Brain microvascular endothelial cell (primary cell): ENCODE data around the gene ANKDD1B.
A peak's percentile ranks its signal among the peaks of the same experiment; 100 is the strongest.

Experiments
- DNase-seq: peaks from one replicate; pipeline ENCODE4 v3.0.0-alpha.2; 2020
- H3K27ac ChIP-seq: fragments of 250-450 bp; sonication (Bioruptor Pico); 2 replicates; pipeline ENCODE4 v1.5.1; 2020; ENCODE audit warnings: mild to moderate bottlenecking, moderate library complexity
- H3K27me3 ChIP-seq: fragments of 250-450 bp; sonication (Bioruptor Pico); replicated peaks from 2 replicates; pipeline ENCODE4 v1.5.1; 2020; ENCODE audit warnings: mild to moderate bottlenecking
- H3K36me3 ChIP-seq: fragments of 250-450 bp; sonication (Bioruptor Pico); replicated peaks from 2 replicates; pipeline ENCODE4 v1.5.1; 2020; ENCODE audit warnings: mild to moderate bottlenecking
- H3K4me3 ChIP-seq: 2 replicates; pipeline ENCODE4 v1.5.1; 2011; ENCODE audit warnings: low read depth, mild to moderate bottlenecking, control low read depth, low read length, moderate library complexity
- in situ Hi-C: cut with HindIII; loops from 2 replicates; pipeline ENCODE4 v1.10.0; 2017; ENCODE audit warnings: low sequenced_read_pairs, low pct_ligation_motif_present
- TF ChIP-seq, protein P1 (sequence below): IDR thresholded peaks from 2 replicates; pipeline ENCODE4 v1.5.1; 2011; ENCODE audit warnings: low read depth, mild to moderate bottlenecking, moderate library complexity, low read length, control low read depth, inconsistent platforms; ENCODE audit errors: missing control alignments

ANKDD1B gene

GRCh38 chr5:75675783-75676182 is 64.5 kb downstream of the ANKDD1B start:
- no peak for DNase-seq
- no peaks in the 10 kb centered on the region for H3K36me3 ChIP-seq
- no peak overlapping the region for H3K4me3 ChIP-seq
- H3K27ac ChIP-seq: no peak overlapping the region
- in situ Hi-C loops: no loop called here
- H3K27me3 ChIP-seq: no peaks in the 10 kb centered on the region
- TF ChIP-seq, protein P1, sequence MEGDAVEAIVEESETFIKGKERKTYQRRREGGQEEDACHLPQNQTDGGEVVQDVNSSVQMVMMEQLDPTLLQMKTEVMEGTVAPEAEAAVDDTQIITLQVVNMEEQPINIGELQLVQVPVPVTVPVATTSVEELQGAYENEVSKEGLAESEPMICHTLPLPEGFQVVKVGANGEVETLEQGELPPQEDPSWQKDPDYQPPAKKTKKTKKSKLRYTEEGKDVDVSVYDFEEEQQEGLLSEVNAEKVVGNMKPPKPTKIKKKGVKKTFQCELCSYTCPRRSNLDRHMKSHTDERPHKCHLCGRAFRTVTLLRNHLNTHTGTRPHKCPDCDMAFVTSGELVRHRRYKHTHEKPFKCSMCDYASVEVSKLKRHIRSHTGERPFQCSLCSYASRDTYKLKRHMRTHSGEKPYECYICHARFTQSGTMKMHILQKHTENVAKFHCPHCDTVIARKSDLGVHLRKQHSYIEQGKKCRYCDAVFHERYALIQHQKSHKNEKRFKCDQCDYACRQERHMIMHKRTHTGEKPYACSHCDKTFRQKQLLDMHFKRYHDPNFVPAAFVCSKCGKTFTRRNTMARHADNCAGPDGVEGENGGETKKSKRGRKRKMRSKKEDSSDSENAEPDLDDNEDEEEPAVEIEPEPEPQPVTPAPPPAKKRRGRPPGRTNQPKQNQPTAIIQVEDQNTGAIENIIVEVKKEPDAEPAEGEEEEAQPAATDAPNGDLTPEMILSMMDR: no peak

- in situ Hi-C loops: no loop called here
- Histone ChIP-seq H3K4me3 (no peak overlapping the region), H3K27ac (no peak overlapping the region), H3K36me3 (no peaks in the 10 kb centered on the region), H3K27me3 (no peaks in the 10 kb centered on the region)
- TF ChIP-seq, protein P1: no peak
- no peak for DNase-seq
These were observed 66.4 kb downstream of the ANKDD1B start for GRCh38 chr5:75677607-75678006.

DNA sequence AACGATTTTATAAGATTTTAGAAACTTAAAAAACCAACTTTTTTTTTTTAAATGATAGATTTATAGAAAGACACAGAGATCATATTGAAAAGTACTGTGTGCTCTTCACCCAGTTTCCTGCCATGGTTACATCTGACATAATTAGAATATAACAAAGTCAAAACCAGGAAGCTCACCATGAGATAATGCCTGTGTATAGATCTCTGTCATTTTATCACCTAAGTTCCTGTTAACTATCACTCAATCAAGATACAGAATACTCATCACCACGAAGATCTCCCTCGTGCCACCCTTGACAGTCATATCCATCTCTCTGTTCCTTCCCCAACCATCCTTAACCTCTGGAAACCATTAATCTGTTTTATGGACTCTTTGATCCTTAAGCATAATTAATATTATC is 66.9 kb downstream of the ANKDD1B start:
- Histone ChIP-seq H3K4me3 (no peak overlapping the region), H3K36me3 (no peaks in the 10 kb centered on the region), H3K27me3 (no peaks in the 10 kb centered on the region), H3K27ac (no peak overlapping the region)
- no peak for DNase-seq
- in situ Hi-C loops: no loop called here
- TF ChIP-seq, protein P1: no peak

GRCh38 chr5:75681125-75681830 is 70.0 kb downstream of the ANKDD1B start:
- H3K36me3 ChIP-seq: peaks cover 5% of the 10 kb centered on the region
- TF ChIP-seq, protein P1: peak; percentile 27
- no peaks in the 10 kb centered on the region for H3K27me3 ChIP-seq
- no peak overlapping the region for H3K4me3 ChIP-seq
- in situ Hi-C loops: no loop called here
- DNase-seq: no peak
- peak overlapping the region; percentile 2 for H3K27ac ChIP-seq

DNA sequence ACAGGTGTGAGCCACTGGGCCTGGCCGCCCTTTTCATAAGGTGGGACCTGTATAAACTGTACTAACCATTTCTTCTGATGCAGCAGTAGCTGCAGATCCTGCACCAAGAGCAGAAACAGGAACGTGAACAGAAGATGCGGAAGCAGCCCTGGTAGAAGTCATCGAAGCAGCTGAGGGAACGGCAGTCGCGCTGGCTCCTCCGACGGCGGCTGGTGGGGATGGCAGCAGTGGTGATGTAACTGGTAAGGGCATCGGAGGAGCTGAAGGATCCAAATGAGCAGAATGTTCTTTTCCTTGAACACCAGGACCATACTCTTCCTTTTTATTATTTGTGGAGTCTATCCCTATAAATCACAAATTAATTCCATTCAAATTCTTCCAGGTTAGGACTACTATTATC is 73.9 kb downstream of the ANKDD1B start:
- Histone ChIP-seq H3K36me3 (peaks cover 6% of the 10 kb centered on the region), H3K4me3 (no peak overlapping the region), H3K27me3 (no peaks in the 10 kb centered on the region), H3K27ac (no peak overlapping the region)
- TF ChIP-seq, protein P1: no peak
- no peak for DNase-seq
- in situ Hi-C loops: no loop called here

DNA sequence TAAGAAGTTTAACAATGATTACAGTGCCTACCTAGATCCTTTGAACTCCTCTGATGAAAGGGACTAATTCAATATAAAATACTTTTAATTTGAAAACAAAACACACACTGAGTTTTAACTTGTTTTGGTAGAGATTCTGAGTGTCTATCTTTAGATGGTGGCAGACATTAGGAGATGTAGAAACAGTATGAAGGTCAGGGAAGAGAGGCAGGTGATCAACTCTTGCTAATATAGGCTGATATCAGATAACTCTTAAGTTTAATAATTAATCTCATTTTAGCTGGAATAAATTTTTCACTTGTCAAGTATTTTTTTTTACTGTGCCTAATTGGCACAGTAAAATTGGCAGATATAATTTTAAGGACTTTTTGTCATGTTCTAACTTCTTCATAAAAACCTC is 75.2 kb downstream of the ANKDD1B start:
- TF ChIP-seq, protein P1: no peak
- no peak for DNase-seq
- no peak overlapping the region for H3K4me3 ChIP-seq
- peaks cover 6% of the 10 kb centered on the region for H3K36me3 ChIP-seq
- in situ Hi-C loops: no loop called here
- no peak overlapping the region for H3K27ac ChIP-seq
- no peaks in the 10 kb centered on the region for H3K27me3 ChIP-seq
